Body of pancreas (tissue), 4 donors: Measurements from ENCODE around the gene GRB10. TPM values are rescaled to one million over a fixed set of nuclear protein-coding genes. Genes with fewer than 3 reads are reported as not detected.
A peak's percentile ranks its signal among the peaks of the same experiment; 100 is the strongest.

Source experiments
- ATAC-seq: fragments of 150-250 bp; one replicate; pipeline ENCODE4 v1.9.1; 2016
- DNase-seq, 4 donors: peaks; one replicate each; pipeline ENCODE4 v3.0.0-alpha.2; 2019
- H3K27ac ChIP-seq, 4 donors: fragments of 200-600 bp; sonication (generic); 1 replicate in 3 of 4; 2 replicates in 1 of 4; pipeline versions ENCODE4 v1.5.1 to v1.6.1; 2016 to 2019; ENCODE audit warnings: mild to moderate bottlenecking in 1 of 4, mixed read lengths in 1 of 4, moderate library complexity in 1 of 4
- H3K27me3 ChIP-seq, 2 donors: fragments of 200-600 bp; sonication (generic); one replicate each; pipeline ENCODE4 v1.6.0; 2016; ENCODE audit warnings: mild to moderate bottlenecking in 1 of 2
- H3K36me3 ChIP-seq, 2 donors: fragments of 200-600 bp; sonication (generic); replicated peaks in 1 of 2; 2 replicates each; pipeline ENCODE4 v1.5.1; 2016; ENCODE audit warnings: low read depth in 2 of 2; ENCODE audit not compliant: insufficient read depth in 1 of 2
- H3K4me1 ChIP-seq: fragments of 200-600 bp; sonication (generic); one replicate; pipeline ENCODE4 v1.6.0; 2016
- H3K4me3 ChIP-seq, 2 donors: fragments of 200-600 bp; sonication (generic); 1 replicate in 1 of 2; 2 replicates in 1 of 2; pipeline ENCODE4 v1.5.1; 2016 to 2019
- H3K9me3 ChIP-seq, 3 donors: fragments of 200-600 bp; sonication (generic); 1 replicate in 2 of 3; 2 replicates in 1 of 3; pipeline ENCODE4 v1.5.1; 2016
- CTCF ChIP-seq, 7 experiments: fragments of 450-650 bp in 4 of 7; fragments of 200-600 bp in 3 of 7; sonication (generic) in 3 of 7; IDR thresholded peaks; one replicate each; pipeline ENCODE4 v1.5.1; 2016 to 2019; ENCODE audit warnings: antibody characterized with exemption in 7 of 7
- POLR2A ChIP-seq, 3 donors: fragments of 450-650 bp; IDR thresholded peaks; one replicate each; pipeline ENCODE4 v1.6.1; 2016; ENCODE audit warnings: antibody characterized with exemption in 3 of 3, mild to moderate bottlenecking in 2 of 3
- WGBS, 2 donors: methylation state at CpG; one replicate each; pipeline ENCODE4 v1.1.5; 2017; 5-methylcytosine and 5-hydroxymethylcytosine counted together
- intact Hi-C: fragments of 100-400 bp; cut with DNase I; formaldehyde crosslinking; loops from one replicate; pipeline ENCODE4 v1.15.1; 2023
- total RNA-seq, 2 donors: library from RNA; depleted of rRNA; stranded (reverse); fragments of >200 nt; gene quantifications; one replicate each; pipeline ENCODE4 v1.1.0, GENCODE V29; 2016

GRB10 gene
- total RNA-seq, 2 donors from 2014 or later, result 130 to 229 TPM

DNA sequence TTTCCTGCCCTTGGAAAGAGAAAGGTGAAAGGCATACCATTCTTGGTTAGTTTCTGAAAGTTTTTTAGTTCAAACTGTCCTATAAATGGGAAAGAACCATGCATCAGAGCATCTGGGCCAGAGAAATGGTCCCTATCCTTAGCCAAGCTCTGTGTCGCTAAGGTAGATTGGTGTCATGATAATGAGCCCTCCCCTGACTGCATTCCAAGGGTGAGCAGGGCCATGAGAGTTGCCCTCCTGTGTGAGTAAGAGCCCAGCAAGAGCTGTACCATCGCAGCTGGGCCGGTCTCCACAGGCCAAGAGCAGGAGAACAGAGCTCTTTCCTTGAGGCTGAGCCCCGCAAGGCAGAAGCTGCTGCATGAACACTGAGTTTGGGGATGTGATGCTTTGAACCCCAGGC lies 30.3 kb downstream of the GRB10 start:
- ATAC-seq (no peak), DNase-seq (no peak)
- H3K27me3 ChIP-seq, result no peaks in the 10 kb centered on the region
- intact Hi-C loops, result no loop called here
- H3K9me3 ChIP-seq, result no peaks in the 10 kb centered on the region
- H3K4me3 ChIP-seq, result no peak overlapping the region
- TF ChIP-seq CTCF (IDR thresholded peaks at IDR 0.05), result no peak
- no peak for TF ChIP-seq POLR2A (IDR thresholded peaks at IDR 0.05)
- 77 to 80% methylated on average over 4 of the region's 4 CpGs for WGBS, 2 donors
- H3K36me3 ChIP-seq, result peaks cover 0 to 6% of the 10 kb centered on the region in 2 donors
- H3K27ac ChIP-seq, result no peak overlapping the region
- H3K4me1 ChIP-seq, result peaks cover 79% of the 10 kb centered on the region

DNA sequence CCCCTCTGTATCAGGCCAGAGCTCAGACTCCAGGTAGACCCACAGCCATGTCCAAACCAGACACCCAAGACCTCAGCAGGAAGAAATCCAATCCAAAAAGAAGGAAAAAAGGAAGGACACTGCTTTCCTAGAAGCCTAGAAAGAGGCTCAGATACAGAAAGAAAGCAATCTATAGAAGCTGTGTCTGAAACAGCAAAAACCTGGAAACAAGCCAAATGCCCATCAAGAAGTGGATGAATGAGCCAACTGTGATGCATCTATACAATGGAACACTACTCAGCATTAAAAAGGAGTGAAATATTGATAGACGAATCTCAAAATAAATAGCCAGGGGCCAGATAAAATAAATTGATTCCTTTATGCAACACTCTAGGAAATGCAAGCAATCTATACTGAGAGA lies 31.6 kb downstream of the GRB10 start:
- 43 to 58% methylated on average over 1 of the region's 1 CpG for WGBS, 2 donors
- Histone ChIP-seq H3K27ac (no peak overlapping the region), H3K36me3 (peaks cover 0 to 6% of the 10 kb centered on the region in 2 donors), H3K4me1 (peaks cover 67% of the 10 kb centered on the region), H3K27me3 (no peaks in the 10 kb centered on the region), H3K9me3 (no peaks in the 10 kb centered on the region), H3K4me3 (no peak overlapping the region)
- ATAC-seq (no peak), DNase-seq (no peak)
- intact Hi-C loops, result no loop called here
- TF ChIP-seq CTCF (IDR thresholded peaks at IDR 0.05), result no peak

GRCh38 chr7:50749896-50750295 lies 32.8 kb downstream of the GRB10 start:
- peaks cover 58% of the 10 kb centered on the region for H3K4me1 ChIP-seq
- peaks cover 0 to 7% of the 10 kb centered on the region in 2 donors for H3K36me3 ChIP-seq
- H3K27ac ChIP-seq, result no peak overlapping the region
- intact Hi-C loops, result no loop called here
- no peaks in the 10 kb centered on the region for H3K9me3 ChIP-seq
- no peak for DNase-seq
- no peak for TF ChIP-seq CTCF (IDR thresholded peaks at IDR 0.05)
- no peak for TF ChIP-seq POLR2A (IDR thresholded peaks at IDR 0.05)
- no peaks in the 10 kb centered on the region for H3K27me3 ChIP-seq
- no peak for ATAC-seq
- WGBS, 2 donors, result 40 to 58% methylated on average over 3 of the region's 3 CpGs
- no peak overlapping the region for H3K4me3 ChIP-seq

- DNase-seq (no peak), ATAC-seq (no peak)
- Histone ChIP-seq H3K27ac (no peak overlapping the region), H3K4me3 (no peak overlapping the region), H3K27me3 (no peaks in the 10 kb centered on the region), H3K4me1 (peaks cover 54% of the 10 kb centered on the region), H3K9me3 (no peaks in the 10 kb centered on the region), H3K36me3 (peaks cover 0 to 7% of the 10 kb centered on the region in 2 donors)
- 88 to 90% methylated on average over 8 of the region's 8 CpGs for WGBS, 2 donors
- TF ChIP-seq POLR2A (IDR thresholded peaks at IDR 0.05), result no peak
- intact Hi-C loops, result no loop called here
These were observed 34.2 kb downstream of the GRB10 start for GRCh38 chr7:50748472-50748871.

DNA sequence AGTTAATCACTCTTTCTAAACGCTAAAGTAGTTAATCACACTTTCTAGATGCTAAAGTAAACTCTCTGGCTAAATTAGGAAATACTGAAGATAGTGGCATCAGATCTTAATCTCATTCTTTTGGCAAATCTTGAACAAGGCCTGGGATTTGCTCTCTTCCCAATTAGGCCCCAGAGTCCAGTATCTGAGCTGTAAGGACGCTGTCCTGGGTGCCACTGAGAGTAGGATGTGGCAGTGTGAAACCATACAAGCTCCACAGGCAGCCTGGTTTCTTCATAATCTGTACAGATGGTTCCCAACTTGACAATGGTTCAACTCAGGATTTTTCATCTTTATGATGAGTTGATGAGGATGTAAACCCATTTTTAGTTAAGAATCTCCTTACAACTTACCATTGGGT lies 36.9 kb downstream of the GRB10 start:
- WGBS, 2 donors, result 40 to 46% methylated on average over 2 of the region's 2 CpGs
- DNase-seq, result no peak
- Histone ChIP-seq H3K4me1 (peaks cover 52% of the 10 kb centered on the region), H3K36me3 (peaks cover 0 to 7% of the 10 kb centered on the region in 2 donors), H3K9me3 (no peaks in the 10 kb centered on the region), H3K4me3 (no peak overlapping the region), H3K27me3 (no peaks in the 10 kb centered on the region), H3K27ac (peak overlapping the region in 1 of 4 donors; percentile 3)
- intact Hi-C loops, result no loop called here
- no peak for ATAC-seq
- TF ChIP-seq POLR2A (IDR thresholded peaks at IDR 0.05), result no peak

DNA sequence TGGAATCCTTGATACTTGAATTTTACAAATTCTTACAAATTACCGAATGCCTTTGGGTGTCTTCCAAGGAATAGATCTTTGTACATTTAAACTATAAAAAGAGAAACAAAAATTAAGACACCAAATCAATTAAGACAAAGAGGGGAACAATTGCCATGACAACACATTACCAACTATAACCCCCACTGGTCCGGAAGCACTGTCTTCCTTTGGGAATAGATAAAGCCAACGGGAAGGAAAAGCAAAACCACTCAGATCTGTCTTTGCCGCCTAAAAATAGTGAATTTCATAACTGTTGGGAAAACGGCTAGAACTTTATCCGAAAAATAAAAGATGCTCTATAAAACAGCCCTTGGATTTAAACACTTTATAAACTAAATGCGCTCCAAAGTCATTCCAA lies 37.4 kb downstream of the GRB10 start:
- Histone ChIP-seq H3K36me3 (peaks cover 0 to 7% of the 10 kb centered on the region in 2 donors), H3K27ac (peak overlapping the region in 1 of 4 donors; percentile 3), H3K27me3 (no peaks in the 10 kb centered on the region), H3K4me1 (peaks cover 50% of the 10 kb centered on the region), H3K9me3 (no peaks in the 10 kb centered on the region), H3K4me3 (no peak overlapping the region)
- DNase-seq (no peak), ATAC-seq (no peak)
- TF ChIP-seq CTCF (IDR thresholded peaks at IDR 0.05) (no peak), POLR2A (IDR thresholded peaks at IDR 0.05) (no peak)
- 83 to 89% methylated on average over 7 of the region's 7 CpGs for WGBS, 2 donors
- intact Hi-C loops, result no loop called here
